Epithelial cell of esophagus (primary cell): Measurements from ENCODE around the gene VDR.

Experiments used
- DNase-seq: peaks from one replicate; pipeline ENCODE4 v3.0.0; 2010; ENCODE audit warnings: low read depth
- H3K4me3 ChIP-seq: 2 replicates; pipeline ENCODE4 v1.5.1; 2011; ENCODE audit warnings: mild to moderate bottlenecking, low read length, control low read depth
- TF ChIP-seq, protein P1 (sequence below): IDR thresholded peaks from 2 replicates; pipeline ENCODE4 v1.5.1; 2011; ENCODE audit warnings: low read depth, mild to moderate bottlenecking, low read length, control low read depth, inconsistent platforms; ENCODE audit not compliant: insufficient read depth; ENCODE audit errors: missing control alignments

Gene VDR

DNA sequence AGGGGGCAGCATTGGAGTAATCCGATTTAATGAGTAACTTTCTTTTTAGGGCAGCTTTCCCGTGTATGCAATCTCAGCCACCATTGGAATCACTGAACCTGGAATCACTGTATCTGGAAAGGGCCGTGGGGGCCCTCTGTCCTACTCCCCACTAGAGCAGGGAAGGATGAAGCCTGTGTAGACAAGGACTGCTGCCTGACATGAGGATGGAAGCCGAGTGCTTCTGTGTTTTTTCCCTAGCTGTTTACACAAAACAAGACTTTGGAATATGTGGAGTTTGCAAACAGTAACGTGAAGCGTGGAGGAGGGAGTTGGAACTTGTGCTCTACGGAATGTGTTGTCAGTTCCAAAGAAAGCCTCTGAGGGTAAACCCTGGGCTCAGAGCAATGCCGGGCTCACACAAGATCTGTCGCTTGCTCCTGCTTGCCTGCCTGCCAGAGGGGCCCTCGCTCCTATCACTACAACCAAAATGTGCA, 52.7 kb downstream of the VDR start:
- no peak overlapping the region for H3K4me3 ChIP-seq
- no peak for DNase-seq
- TF ChIP-seq, protein P1, sequence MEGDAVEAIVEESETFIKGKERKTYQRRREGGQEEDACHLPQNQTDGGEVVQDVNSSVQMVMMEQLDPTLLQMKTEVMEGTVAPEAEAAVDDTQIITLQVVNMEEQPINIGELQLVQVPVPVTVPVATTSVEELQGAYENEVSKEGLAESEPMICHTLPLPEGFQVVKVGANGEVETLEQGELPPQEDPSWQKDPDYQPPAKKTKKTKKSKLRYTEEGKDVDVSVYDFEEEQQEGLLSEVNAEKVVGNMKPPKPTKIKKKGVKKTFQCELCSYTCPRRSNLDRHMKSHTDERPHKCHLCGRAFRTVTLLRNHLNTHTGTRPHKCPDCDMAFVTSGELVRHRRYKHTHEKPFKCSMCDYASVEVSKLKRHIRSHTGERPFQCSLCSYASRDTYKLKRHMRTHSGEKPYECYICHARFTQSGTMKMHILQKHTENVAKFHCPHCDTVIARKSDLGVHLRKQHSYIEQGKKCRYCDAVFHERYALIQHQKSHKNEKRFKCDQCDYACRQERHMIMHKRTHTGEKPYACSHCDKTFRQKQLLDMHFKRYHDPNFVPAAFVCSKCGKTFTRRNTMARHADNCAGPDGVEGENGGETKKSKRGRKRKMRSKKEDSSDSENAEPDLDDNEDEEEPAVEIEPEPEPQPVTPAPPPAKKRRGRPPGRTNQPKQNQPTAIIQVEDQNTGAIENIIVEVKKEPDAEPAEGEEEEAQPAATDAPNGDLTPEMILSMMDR: no peak

DNA sequence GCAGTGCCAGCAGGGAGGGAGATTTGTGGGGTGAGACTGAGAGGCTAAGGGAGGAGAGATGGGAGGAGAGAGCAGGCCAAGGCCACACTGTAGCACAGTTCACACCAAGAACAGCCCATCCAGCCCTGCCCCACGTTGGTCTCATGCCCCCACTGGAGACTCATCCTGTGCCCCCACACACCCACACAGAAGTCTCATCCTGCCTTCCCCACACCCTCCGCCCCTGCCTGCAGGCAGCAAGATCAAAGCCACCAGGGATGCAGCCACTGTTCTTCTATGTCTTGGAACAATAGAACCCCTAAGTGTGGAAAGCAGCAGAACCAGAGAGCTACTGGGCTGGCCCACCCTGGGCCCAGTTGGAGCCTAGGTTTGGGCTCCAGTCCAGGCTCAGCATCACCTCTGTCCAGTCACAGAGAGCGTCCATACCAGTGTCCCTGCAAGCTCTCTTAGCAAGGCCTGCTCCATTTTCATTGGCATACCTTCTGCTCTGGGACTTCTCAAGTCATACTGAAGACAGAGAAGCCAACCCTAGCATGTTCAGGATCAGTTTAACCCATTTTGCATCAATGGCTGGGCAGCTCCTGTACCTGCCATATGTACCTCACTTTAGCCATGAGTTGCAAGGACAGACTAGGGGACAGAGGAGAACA, 53.4 kb downstream of the VDR start:
- no peak overlapping the region for H3K4me3 ChIP-seq
- TF ChIP-seq, protein P1: no peak
- DNase-seq: no peak

DNA sequence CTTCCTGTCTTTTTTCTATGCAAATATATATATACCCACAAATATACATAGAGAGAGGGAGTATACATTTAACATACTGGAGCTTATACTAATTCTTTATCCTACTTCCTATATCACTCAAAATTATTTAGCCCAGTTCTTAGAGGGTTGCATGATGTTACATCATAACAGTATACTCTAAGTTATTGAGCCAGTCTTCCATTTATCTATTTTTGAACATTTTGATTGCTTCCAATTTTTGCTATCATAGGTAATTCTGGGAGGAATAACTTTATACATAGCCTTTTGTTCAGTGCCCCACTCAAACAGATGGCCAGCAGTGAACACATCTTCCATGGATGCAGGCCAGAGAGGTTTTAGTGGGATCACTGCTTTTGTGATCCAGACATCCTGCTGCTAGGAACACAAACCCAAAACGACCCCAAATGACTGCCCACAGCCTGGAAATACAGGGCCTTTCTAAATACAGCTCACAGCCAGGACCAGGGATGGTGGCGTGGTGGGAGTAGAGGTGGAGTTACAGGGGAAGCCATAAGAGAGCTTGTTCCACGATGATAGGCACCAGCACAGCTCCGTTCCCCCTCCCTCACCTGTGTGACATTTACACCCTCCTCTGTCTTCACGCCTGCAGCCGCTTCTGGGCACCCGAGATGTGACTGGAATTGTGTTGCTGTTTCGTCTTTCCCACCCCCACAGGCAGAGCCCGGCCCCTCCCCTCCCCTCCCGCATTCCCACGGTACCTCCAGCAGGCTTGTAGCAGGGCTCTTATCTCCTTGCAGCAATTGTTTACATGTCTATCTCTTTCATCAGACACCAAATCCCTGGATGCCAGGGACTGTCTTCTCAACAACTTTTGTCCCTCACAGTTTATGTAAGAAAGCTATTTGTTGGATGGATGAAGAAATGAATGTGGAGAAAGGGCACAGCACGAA, 54.4 kb downstream of the VDR start:
- no peak overlapping the region for H3K4me3 ChIP-seq
- TF ChIP-seq, protein P1: no peak
- DNase-seq: no peak

DNA sequence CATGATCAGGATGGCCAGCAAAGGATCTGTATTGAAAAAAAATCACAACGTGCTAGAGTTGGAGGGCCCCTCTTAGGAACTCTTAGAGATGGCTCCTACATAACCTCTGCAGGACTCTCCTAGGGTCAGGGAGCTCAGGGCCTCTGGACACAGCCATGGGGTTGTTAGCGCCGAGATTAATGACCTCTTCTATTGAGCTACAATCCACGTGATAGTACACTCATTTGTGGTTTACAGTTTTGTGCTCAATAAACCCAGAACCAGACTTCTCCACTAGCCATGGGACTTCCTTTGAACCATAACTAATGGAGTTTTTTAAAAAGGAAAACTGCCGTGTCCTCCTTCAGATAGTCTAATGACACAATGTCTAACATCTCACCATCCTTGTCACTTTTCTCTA, 55.5 kb downstream of the VDR start:
- TF ChIP-seq, protein P1: no peak
- no peak for DNase-seq
- no peak overlapping the region for H3K4me3 ChIP-seq

DNA sequence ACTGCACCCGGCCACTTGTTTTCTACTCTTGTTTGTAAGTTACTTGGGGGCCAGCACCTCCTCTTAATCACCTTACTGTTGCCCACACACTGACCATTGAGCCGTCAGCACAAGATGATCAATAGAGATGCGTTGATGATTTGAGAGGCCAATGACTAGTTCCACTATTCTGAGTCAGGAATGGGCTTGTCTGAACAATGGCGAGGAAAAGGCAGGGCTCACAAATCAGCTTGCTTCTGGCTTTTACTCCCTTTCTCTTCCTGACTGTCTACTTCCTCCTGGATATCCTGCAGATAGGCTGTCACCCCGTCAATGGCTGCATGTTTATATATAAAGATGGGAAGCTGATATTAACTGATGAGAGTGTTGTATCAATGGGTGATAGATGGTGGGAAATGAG, 55.9 kb downstream of the VDR start:
- no peak overlapping the region for H3K4me3 ChIP-seq
- peak; percentile 82 for DNase-seq
- TF ChIP-seq, protein P1: no peak

DNA sequence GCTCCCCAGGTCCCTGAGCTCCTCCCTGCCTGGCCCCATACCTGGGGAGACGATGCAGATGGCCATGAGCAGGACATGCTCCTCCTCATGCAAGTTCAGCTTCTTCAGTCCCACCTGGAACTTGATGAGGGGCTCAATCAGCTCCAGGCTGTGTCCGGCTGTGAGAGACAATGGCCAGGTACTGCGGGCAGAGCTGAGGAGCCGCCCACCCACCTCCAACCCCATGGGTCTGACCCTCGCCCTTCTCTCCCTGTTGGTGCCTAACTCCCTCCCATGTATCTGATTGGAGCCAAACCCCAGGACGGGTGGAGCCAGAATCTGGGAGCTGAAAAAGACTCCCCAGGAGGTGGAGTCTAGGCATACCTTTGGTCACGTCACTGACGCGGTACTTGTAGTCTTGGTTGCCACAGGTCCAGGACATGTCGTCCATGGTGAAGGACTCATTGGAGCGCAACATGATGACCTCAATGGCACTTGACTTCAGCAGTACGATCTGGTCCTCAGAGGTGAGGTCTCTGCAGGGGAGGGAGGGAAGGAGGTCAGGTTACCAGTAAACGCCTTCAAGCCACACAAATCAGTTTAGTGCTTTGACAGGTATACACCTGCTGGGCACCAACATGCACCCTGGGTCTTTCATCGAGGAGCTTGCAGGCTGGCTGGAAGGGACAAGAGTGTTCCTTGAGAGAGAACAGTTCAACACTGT, 58.3 kb downstream of the VDR start:
- TF ChIP-seq, protein P1: no peak
- no peak for DNase-seq
- H3K4me3 ChIP-seq: no peak overlapping the region
